Tibial nerve (tissue), 4 donors: ENCODE results near the gene IRF3.

Experiments
- CTCF ChIP-seq, 5 experiments: fragments of 200-600 bp in 3 of 5; fragments of 450-650 bp in 2 of 5; sonication (generic) in 3 of 5; IDR thresholded peaks; one replicate each; pipeline ENCODE4 v1.5.1; 2016 to 2019; ENCODE audit warnings: antibody characterized with exemption in 5 of 5, mild to moderate bottlenecking in 3 of 5, moderate library complexity in 2 of 5
- EP300 ChIP-seq, 2 donors: sonication (generic); formaldehyde crosslinking; IDR thresholded peaks; one replicate each; pipeline ENCODE4 v1.6.1; 2017; ENCODE audit warnings: antibody characterized with exemption in 2 of 2, mild to moderate bottlenecking in 1 of 2
- POLR2A ChIP-seq, 2 donors: fragments of 450-650 bp; IDR thresholded peaks; one replicate each; pipeline ENCODE4 v1.6.1; 2017; ENCODE audit warnings: antibody characterized with exemption in 2 of 2, mild to moderate bottlenecking in 2 of 2, moderate library complexity in 2 of 2

- no peak for TF ChIP-seq CTCF (IDR thresholded peaks at IDR 0.05)
- no peak for TF ChIP-seq EP300 (IDR thresholded peaks at IDR 0.05)
- no peak for TF ChIP-seq POLR2A (IDR thresholded peaks at IDR 0.05)
These were observed 12.8 kb downstream of the IRF3 start for GRCh38 chr19:49652551-49653465.
